ENCODE data around the gene CDK2. TPM values are rescaled to one million over a fixed set of nuclear protein-coding genes. Genes with fewer than 3 reads are reported as not detected.
"Not testable (repeated sequence)": the region's sequence is repeated elsewhere in the genome, so short reads cannot be mapped to it uniquely, and the experiment has no call there.

The CDK2 gene
- total RNA-seq, 1 donor from 2014 or later, result 11.6 TPM

GRCh38 chr12:55972042-55972441 lies 5.4 kb downstream of the CDK2 start:
- intact Hi-C loops (cut with DNase I), result loop anchor here (2.0 kb wide), 1 partner anchor 45 kb away; the partner anchor contains the start of gene PYM1
- no peak for DNase-seq (ENCODE audit: missing footprints)

GRCh38 chr12:55972456-55972855 lies 5.8 kb downstream of the CDK2 start:
- intact Hi-C loops (cut with DNase I), result loop anchor here (2.0 kb wide), 1 partner anchor 46 kb away; the partner anchor contains the start of gene PYM1
- ATAC-seq, result no peak
- no peak for DNase-seq (ENCODE audit: missing footprints)

More at GRCh38 chr12:55972042-55972441, 5.4 kb downstream of the CDK2 start:
- ATAC-seq, result no peak

GRCh38 chr12:55972911-55973598 lies 6.4 kb downstream of the CDK2 start:
- ATAC-seq, result no peak
- no peak for DNase-seq (ENCODE audit: missing footprints)
- intact Hi-C loops (cut with DNase I), result loop anchor here (2.0 kb wide), 1 partner anchor 46 kb away; the partner anchor contains the start of gene PYM1

- intact Hi-C loops (cut with DNase I), result loop anchor here (2.0 kb wide), 1 partner anchor 47 kb away; the partner anchor contains the start of gene PYM1
- peak; percentile 95 for ATAC-seq
- DNase-seq (ENCODE audit: missing footprints), result peak; percentile 99
These were observed 7.1 kb downstream of the CDK2 start, which contains the start of gene RAB5B for GRCh38 chr12:55973599-55974307. TSS of gene RAB5B (plus strand) at chr12:55974078. CDS start at chr12:55986961, 12,883 bp downstream.

GRCh38 chr12:55974308-55974730 lies 7.7 kb downstream of the CDK2 start:
- intact Hi-C loops (cut with DNase I), result no loop called here
- ATAC-seq (peak; percentile 37), DNase-seq (ENCODE audit: missing footprints) (no peak)

- DNase-seq (ENCODE audit: missing footprints), result no peak
- intact Hi-C loops (cut with DNase I), result no loop called here
- no peak for ATAC-seq
These were observed 11.8 kb downstream of the CDK2 start for GRCh38 chr12:55978393-55978792.

GRCh38 chr12:55979069-55979468 lies 12.4 kb downstream of the CDK2 start:
- intact Hi-C loops (cut with DNase I), result no loop called here
- ATAC-seq (no peak), DNase-seq (ENCODE audit: missing footprints) (no peak)

GRCh38 chr12:55981882-55982281 lies 15.3 kb downstream of the CDK2 start:
- ATAC-seq; DNase-seq (ENCODE audit: missing footprints): not testable (repeated sequence)

GRCh38 chr12:55982319-55982936 lies 15.8 kb downstream of the CDK2 start:
- intact Hi-C loops (cut with DNase I), result no loop called here
- DNase-seq (ENCODE audit: missing footprints), result no peak

More at GRCh38 chr12:55981882-55982281, 15.3 kb downstream of the CDK2 start:
- intact Hi-C loops (cut with DNase I), result not testable (repeated sequence)

GRCh38 chr12:55983232-55983842 lies 16.7 kb downstream of the CDK2 start:
- ATAC-seq, result no peak
- intact Hi-C loops (cut with DNase I), result no loop called here
- no peak for DNase-seq (ENCODE audit: missing footprints)

More at GRCh38 chr12:55982319-55982936, 15.8 kb downstream of the CDK2 start:
- no peak for ATAC-seq

- intact Hi-C loops (cut with DNase I), result no loop called here
- DNase-seq (ENCODE audit: missing footprints) (no peak), ATAC-seq (no peak)
These were observed 18.2 kb downstream of the CDK2 start for GRCh38 chr12:55984861-55985260.

GRCh38 chr12:55985341-55985740 lies 18.7 kb downstream of the CDK2 start:
- DNase-seq (ENCODE audit: missing footprints), result no peak
- intact Hi-C loops (cut with DNase I), result no loop called here
- no peak for ATAC-seq

GRCh38 chr12:55985976-55986375 lies 19.3 kb downstream of the CDK2 start:
- intact Hi-C loops (cut with DNase I); ATAC-seq; DNase-seq (ENCODE audit: missing footprints): not testable (repeated sequence)

GRCh38 chr12:55991110-55991509 lies 24.5 kb downstream of the CDK2 start:
- DNase-seq (ENCODE audit: missing footprints) (no peak), ATAC-seq (no peak)
- intact Hi-C loops (cut with DNase I), result no loop called here

GRCh38 chr12:55993230-55993853 lies 26.7 kb downstream of the CDK2 start:
- ATAC-seq, result no peak
- DNase-seq (ENCODE audit: missing footprints), result no peak
- intact Hi-C loops (cut with DNase I), result no loop called here

GRCh38 chr12:55995366-55995765 lies 28.7 kb downstream of the CDK2 start:
- ATAC-seq, result no peak
- DNase-seq (ENCODE audit: missing footprints), result no peak
- intact Hi-C loops (cut with DNase I), result loop anchor here (5.0 kb wide), 1 partner anchor 107 kb away; the partner anchor contains the start of gene PA2G4

- intact Hi-C loops (cut with DNase I), result loop anchor here (1.0 to 5.0 kb wide), 3 partner anchors 33 to 106 kb away; partner anchors contain the start of genes PA2G4 and RPS26
- no peak for DNase-seq (ENCODE audit: missing footprints)
- ATAC-seq, result peak; percentile 35
These were observed 29.6 kb downstream of the CDK2 start for GRCh38 chr12:55996201-55996714.
